Endodermal cell (in vitro differentiated cells): ENCODE measurements around the gene CRTAC1. TPM values are rescaled to one million over a fixed set of nuclear protein-coding genes. Genes with fewer than 3 reads are reported as not detected.

Source experiments
- DNase-seq: peaks from one replicate; pipeline ENCODE4 v3.0.0-alpha.2; 2017
- H3K27ac ChIP-seq: 2 replicates; pipeline ENCODE4 v1.5.1; 2013; ENCODE audit warnings: mild to moderate bottlenecking, low read depth, low read length, moderate library complexity
- H3K27me3 ChIP-seq: 2 replicates; pipeline ENCODE4 v1.6.1; 2013; ENCODE audit warnings: mild to moderate bottlenecking, low read length, moderate library complexity; ENCODE audit not compliant: insufficient read depth, control insufficient read depth, poor library complexity, severe bottlenecking
- H3K36me3 ChIP-seq: 2 replicates; pipeline ENCODE4 v1.7.0; 2013; ENCODE audit warnings: mild to moderate bottlenecking, low read length, moderate library complexity; ENCODE audit not compliant: control insufficient read depth, insufficient read depth
- H3K4me1 ChIP-seq: one replicate; pipeline ENCODE4 v1.7.0; 2013; ENCODE audit warnings: low read length; ENCODE audit not compliant: control insufficient read depth, insufficient read depth
- H3K4me3 ChIP-seq: 2 replicates; pipeline ENCODE4 v1.5.1; 2013; ENCODE audit warnings: mild to moderate bottlenecking, low read length, moderate library complexity
- H3K9ac ChIP-seq: 2 replicates; pipeline ENCODE4 v1.6.1; 2013; ENCODE audit warnings: mild to moderate bottlenecking, low read length, moderate library complexity; ENCODE audit not compliant: poor library complexity, severe bottlenecking; ENCODE audit errors: extremely low read depth
- H3K9me3 ChIP-seq: 2 replicates; pipeline ENCODE4 v1.6.1; 2013; ENCODE audit warnings: mild to moderate bottlenecking, low read length, moderate library complexity; ENCODE audit not compliant: control insufficient read depth
- H3K27ac Mint-ChIP-seq: 2 replicates; pipeline ENCODE4 v1.8.0; 2020; ENCODE audit warnings: mixed read lengths
- H3K27me3 Mint-ChIP-seq: 2 replicates; pipeline ENCODE4 v1.8.0; 2021; ENCODE audit warnings: mild to moderate bottlenecking, mixed read lengths; ENCODE audit not compliant: insufficient read depth
- H3K36me3 Mint-ChIP-seq: 2 replicates; pipeline ENCODE4 v1.8.0; 2020; ENCODE audit warnings: low read depth, mixed read lengths
- H3K4me1 Mint-ChIP-seq: 2 replicates; pipeline ENCODE4 v1.8.0; 2020; ENCODE audit warnings: mixed read lengths
- H3K4me3 Mint-ChIP-seq: 2 replicates; pipeline ENCODE4 v1.8.0; 2020; ENCODE audit warnings: mild to moderate bottlenecking, moderate library complexity, mixed read lengths
- H3K9me3 Mint-ChIP-seq: 2 replicates; pipeline ENCODE4 v1.8.0; 2020; ENCODE audit warnings: mild to moderate bottlenecking, mixed read lengths
- CTCF ChIP-seq: fragments of 200-600 bp; sonication (generic); conservative IDR thresholded peaks from 2 replicates; pipeline ENCODE4 v1.5.0; 2021; ENCODE audit warnings: antibody characterized with exemption, mild to moderate bottlenecking
- WGBS, 2 experiments: methylation state at CpG; one replicate each; pipeline versions ENCODE4 v1.1.5 to v1.1.7; 2013; ENCODE audit warnings: missing lambda C conversion rate in 2 of 2, mixed read lengths in 1 of 2; ENCODE audit not compliant: insufficient coverage in 1 of 2, insufficient read length in 1 of 2; 5-methylcytosine and 5-hydroxymethylcytosine counted together
- total RNA-seq, 2 donors: library from RNA; stranded (reverse); fragmentation: NEBNext Ultra II Directional in 1 of 2; extraction: Animal tissue kit (Norgen Biotek cat#: 25700) in 1 of 2; gene quantifications; 2 replicates in 1 of 2; 3 replicates in 1 of 2; pipeline ENCODE4 v1.2.1, GENCODE V29; 2021

The CRTAC1 gene
- total RNA-seq, 2 donors from 2014 or later, result 0.13 to 0.24 TPM

- TF ChIP-seq CTCF, result no peak
- H3K27ac Mint-ChIP-seq, result no peak overlapping the region
- Histone ChIP-seq H3K36me3 (no peaks in the 10 kb centered on the region), H3K27me3 (peaks cover 20% of the 10 kb centered on the region), H3K9ac (no peak overlapping the region), H3K9me3 (no peaks in the 10 kb centered on the region), H3K27ac (no peak overlapping the region), H3K4me3 (no peak overlapping the region), H3K4me1 (no peaks in the 10 kb centered on the region)
- H3K36me3 Mint-ChIP-seq, result no peaks in the 10 kb centered on the region
- H3K27me3 Mint-ChIP-seq, result peaks cover 40% of the 10 kb centered on the region
- H3K9me3 Mint-ChIP-seq, result no peaks in the 10 kb centered on the region
- no peak for DNase-seq
- H3K4me1 Mint-ChIP-seq, result no peaks in the 10 kb centered on the region
- 92 to 94% methylated on average over 10 to 11 of the region's 11 CpGs for WGBS, 2 experiments
- H3K4me3 Mint-ChIP-seq, result no peak overlapping the region
Observed at GRCh38 chr10:97925308-97925938, 105.0 kb downstream of the CRTAC1 start.

GRCh38 chr10:97924678-97925077, 105.7 kb downstream of the CRTAC1 start:
- no peaks in the 10 kb centered on the region for H3K36me3 ChIP-seq
- no peak overlapping the region for H3K4me3 ChIP-seq
- no peak overlapping the region for H3K9ac ChIP-seq
- H3K27ac ChIP-seq, result no peak overlapping the region
- 65 to 78% methylated on average over 2 to 3 of the region's 3 CpGs for WGBS, 2 experiments
- no peak for DNase-seq
- no peaks in the 10 kb centered on the region for H3K9me3 ChIP-seq
- H3K27ac Mint-ChIP-seq, result no peak overlapping the region
- H3K27me3 Mint-ChIP-seq, result peaks cover 41% of the 10 kb centered on the region
- no peaks in the 10 kb centered on the region for H3K9me3 Mint-ChIP-seq
- H3K36me3 Mint-ChIP-seq, result no peaks in the 10 kb centered on the region
- peaks cover 20% of the 10 kb centered on the region for H3K27me3 ChIP-seq
- no peak for TF ChIP-seq CTCF
- H3K4me1 Mint-ChIP-seq, result no peaks in the 10 kb centered on the region
- no peaks in the 10 kb centered on the region for H3K4me1 ChIP-seq
- H3K4me3 Mint-ChIP-seq, result no peak overlapping the region

GRCh38 chr10:97923476-97923875, 106.9 kb downstream of the CRTAC1 start:
- H3K27me3 Mint-ChIP-seq, result peaks cover 37% of the 10 kb centered on the region
- Histone ChIP-seq H3K4me3 (no peak overlapping the region), H3K27ac (no peak overlapping the region), H3K9me3 (no peaks in the 10 kb centered on the region), H3K36me3 (no peaks in the 10 kb centered on the region), H3K4me1 (no peaks in the 10 kb centered on the region), H3K27me3 (peaks cover 12% of the 10 kb centered on the region), H3K9ac (no peak overlapping the region)
- DNase-seq, result no peak
- no peak for TF ChIP-seq CTCF
- no peak overlapping the region for H3K27ac Mint-ChIP-seq
- no peaks in the 10 kb centered on the region for H3K4me1 Mint-ChIP-seq
- 94 to 96% methylated on average over 4 to 5 of the region's 5 CpGs for WGBS, 2 experiments
- H3K4me3 Mint-ChIP-seq, result no peak overlapping the region
- no peaks in the 10 kb centered on the region for H3K36me3 Mint-ChIP-seq
- no peaks in the 10 kb centered on the region for H3K9me3 Mint-ChIP-seq
